BLaER1 treated with 17β-estradiol and CSF1 and Interleukin-3, amounts not matched to agents 10 nM and 100 nM (cell line): ENCODE measurements around the gene DLGAP1.

ENCODE experiments used
- H3K27ac ChIP-seq, 11 experiments: shearing (Covaris generic); formaldehyde crosslinking; 2 replicates each; pipeline ENCODE4 v1.8.1; 2022
- H3K27me3 ChIP-seq, 11 experiments: shearing (Covaris generic); formaldehyde crosslinking; 2 replicates each; pipeline ENCODE4 v1.8.1; 2022
- H3K36me3 ChIP-seq, 11 experiments: shearing (Covaris generic); formaldehyde crosslinking; 2 replicates each; pipeline ENCODE4 v1.8.1; 2022
- H3K4me1 ChIP-seq, 10 experiments: shearing (Covaris generic); formaldehyde crosslinking; 2 replicates each; pipeline ENCODE4 v1.8.1; 2022
- H3K4me2 ChIP-seq, 11 experiments: shearing (Covaris generic); formaldehyde crosslinking; 2 replicates each; pipeline ENCODE4 v1.8.1; 2022
- H3K4me3 ChIP-seq, 10 experiments: shearing (Covaris generic); formaldehyde crosslinking; 2 replicates each; pipeline ENCODE4 v1.8.1; 2022
- H3K9ac ChIP-seq, 11 experiments: shearing (Covaris generic); formaldehyde crosslinking; 2 replicates each; pipeline ENCODE4 v1.8.1; 2022
- H3K9me3 ChIP-seq, 11 experiments: shearing (Covaris generic); formaldehyde crosslinking; replicated peaks in 1 of 11; 2 replicates each; pipeline ENCODE4 v1.8.1; 2022
- H4K20me1 ChIP-seq, 11 experiments: shearing (Covaris generic); formaldehyde crosslinking; 2 replicates each; pipeline ENCODE4 v1.8.1; 2022
- Cebpa-rat ChIP-seq, 11 experiments: shearing (Covaris generic); IDR thresholded peaks; 2 replicates each; pipeline ENCODE4 v1.8.1; 2022

DLGAP1 gene

DNA sequence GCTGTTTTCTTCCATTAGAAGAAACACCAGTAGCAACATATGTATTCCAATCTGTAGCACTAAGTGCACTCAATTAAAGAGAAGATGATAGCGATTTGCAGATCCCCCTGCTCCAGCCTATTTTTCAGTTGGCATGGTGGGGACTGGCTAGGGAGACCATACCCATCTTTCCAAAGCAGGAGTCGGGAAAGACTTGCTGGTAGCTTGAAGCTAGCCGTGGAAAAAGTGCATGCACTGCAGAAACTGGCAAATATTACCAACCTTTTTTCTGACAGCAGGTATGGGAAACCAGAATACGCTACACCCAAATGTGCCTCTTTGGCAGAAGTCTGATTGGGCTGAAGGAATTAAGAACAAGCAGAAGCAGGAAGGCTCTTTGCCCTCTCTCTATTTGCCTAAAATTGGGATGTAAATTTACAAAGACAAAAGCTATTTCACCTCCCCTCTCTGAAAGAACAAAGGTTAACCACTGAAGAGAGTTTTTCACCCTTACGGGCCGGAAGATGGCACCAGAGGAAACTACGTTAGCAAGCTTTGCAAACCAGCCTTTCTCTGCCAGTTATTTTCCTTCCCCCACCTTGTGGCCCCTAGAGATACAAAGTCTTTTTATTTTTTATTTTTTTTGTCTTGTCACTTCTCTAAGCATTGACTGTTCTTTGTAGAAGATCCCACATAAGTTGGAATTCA is 273.1 kb downstream of the DLGAP1 start:
- no peaks in the 10 kb centered on the region for H3K4me1 ChIP-seq
- no peak overlapping the region for H3K9ac ChIP-seq
- H3K27ac ChIP-seq = no peak overlapping the region
- H3K36me3 ChIP-seq = no peaks in the 10 kb centered on the region
- H3K27me3 ChIP-seq = no peaks in the 10 kb centered on the region
- no peaks in the 10 kb centered on the region for H4K20me1 ChIP-seq
- H3K4me3 ChIP-seq = no peak overlapping the region
- TF ChIP-seq Cebpa-rat (IDR thresholded peaks at IDR 0.05) = no peak
- H3K9me3 ChIP-seq = peaks cover 0 to 13% (median 6%) of the 10 kb centered on the region in 11 experiments; a peak in 10 of 22 replicates
- no peak overlapping the region for H3K4me2 ChIP-seq

DNA sequence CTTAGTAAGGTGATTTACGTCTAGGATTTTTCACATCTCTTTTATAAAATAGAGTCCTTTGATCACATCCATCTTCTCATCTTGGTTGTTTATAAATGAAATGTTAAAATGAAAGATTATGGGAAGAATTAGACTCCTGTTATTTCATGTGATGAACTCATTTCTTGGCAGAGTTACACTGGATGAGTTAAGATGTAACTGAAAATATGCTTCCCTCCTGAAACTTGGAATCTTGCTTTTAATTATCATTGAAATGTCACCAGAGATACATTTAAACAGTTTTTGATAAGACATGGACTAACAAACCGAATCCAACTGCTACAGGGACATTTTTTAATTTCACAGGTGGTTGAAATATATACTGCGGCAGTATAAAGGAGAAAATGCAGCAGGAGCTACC is 274.0 kb downstream of the DLGAP1 start:
- H3K4me2 ChIP-seq = no peak overlapping the region

DNA sequence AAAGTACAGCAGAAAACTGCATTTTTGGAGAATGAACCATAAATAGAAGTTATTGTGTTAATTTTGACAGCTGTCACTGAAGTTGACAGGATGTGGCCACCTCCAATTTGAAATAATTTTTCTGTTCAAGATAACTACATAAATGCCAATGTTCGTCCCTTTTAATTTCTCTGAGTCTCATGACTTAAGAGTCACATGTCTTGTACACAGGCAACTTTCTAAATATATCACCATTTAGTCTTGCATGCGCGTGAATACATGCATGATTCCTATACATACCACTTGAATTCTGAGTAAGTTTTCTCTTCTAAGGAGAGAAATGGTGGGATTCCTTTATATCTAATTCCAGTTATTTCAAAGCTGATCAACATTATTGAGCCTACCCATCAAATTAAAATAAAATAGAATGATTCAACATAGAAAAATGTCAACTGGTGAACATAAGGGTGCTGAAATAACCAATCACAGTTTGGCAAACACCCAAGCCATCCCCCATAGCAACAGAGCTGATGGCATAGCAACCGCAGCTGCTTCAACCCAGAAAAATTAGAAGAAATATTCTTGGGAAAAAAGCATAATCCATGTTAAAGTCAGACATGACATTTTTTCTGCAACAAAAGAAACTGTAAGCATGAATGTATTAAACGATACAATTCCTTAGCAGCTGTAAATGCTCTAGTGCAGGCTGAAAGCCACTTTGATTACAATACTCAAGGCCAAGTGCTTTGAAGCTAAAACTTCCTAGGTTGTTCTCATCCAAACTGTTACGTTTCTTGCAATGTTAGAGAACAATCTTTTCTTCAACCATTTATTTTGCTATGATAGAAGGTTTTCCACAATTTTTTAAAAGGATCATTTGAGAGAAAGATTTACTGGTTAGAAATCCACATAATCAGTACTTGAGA is 282.7 kb downstream of the DLGAP1 start:
- H3K4me2 ChIP-seq = no peak overlapping the region
- H3K4me1 ChIP-seq = no peaks in the 10 kb centered on the region
- no peak for TF ChIP-seq Cebpa-rat (IDR thresholded peaks at IDR 0.05)
- H3K36me3 ChIP-seq = no peaks in the 10 kb centered on the region
- H3K9ac ChIP-seq = no peak overlapping the region
- H4K20me1 ChIP-seq = no peaks in the 10 kb centered on the region
- no peaks in the 10 kb centered on the region for H3K27me3 ChIP-seq
- no peak overlapping the region for H3K4me3 ChIP-seq
- no peaks in the 10 kb centered on the region for H3K9me3 ChIP-seq
- no peak overlapping the region for H3K27ac ChIP-seq

More for the DNA sequence above, 274.0 kb downstream of the DLGAP1 start:
- Histone ChIP-seq H4K20me1 (no peaks in the 10 kb centered on the region), H3K4me1 (no peaks in the 10 kb centered on the region), H3K4me3 (no peak overlapping the region), H3K36me3 (no peaks in the 10 kb centered on the region), H3K9me3 (peaks cover 0 to 9% (median 6%) of the 10 kb centered on the region in 11 experiments; a peak in 10 of 22 replicates), H3K9ac (no peak overlapping the region), H3K27ac (no peak overlapping the region), H3K27me3 (no peaks in the 10 kb centered on the region)
- no peak for TF ChIP-seq Cebpa-rat (IDR thresholded peaks at IDR 0.05)

DNA sequence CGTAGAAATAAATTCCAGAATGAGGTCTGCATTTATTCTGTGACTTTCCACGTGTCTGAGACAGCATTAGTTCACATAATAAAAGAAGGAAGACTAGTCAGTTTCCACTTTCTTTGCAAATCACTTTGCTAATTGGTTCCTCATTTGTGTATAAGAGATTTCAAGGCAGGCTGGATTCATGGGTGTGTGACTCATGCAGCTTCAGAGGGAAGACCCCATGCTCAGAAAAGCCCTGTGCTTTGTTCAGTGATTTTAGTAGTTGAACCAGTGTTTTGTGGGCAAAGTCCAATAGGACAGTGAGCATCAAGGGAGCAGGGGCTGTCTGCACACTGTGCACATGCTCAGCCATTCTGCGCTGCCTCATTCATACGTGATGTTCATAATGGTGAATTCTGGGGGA is 297.8 kb downstream of the DLGAP1 start:
- TF ChIP-seq Cebpa-rat (IDR thresholded peaks at IDR 0.05) = no peak
- H3K27ac ChIP-seq = no peak overlapping the region
- H3K4me1 ChIP-seq = no peaks in the 10 kb centered on the region
- no peak overlapping the region for H3K4me2 ChIP-seq
- H3K9ac ChIP-seq = no peak overlapping the region
- no peaks in the 10 kb centered on the region for H3K36me3 ChIP-seq
- H3K27me3 ChIP-seq = no peaks in the 10 kb centered on the region
- 0 out of 22 replicates have a peak, but pooled peaks cover 0 to 7% (median 0%) of the 10 kb centered on the region in 11 experiments for H3K9me3 ChIP-seq
- H3K4me3 ChIP-seq = no peak overlapping the region
- no peaks in the 10 kb centered on the region for H4K20me1 ChIP-seq

DNA sequence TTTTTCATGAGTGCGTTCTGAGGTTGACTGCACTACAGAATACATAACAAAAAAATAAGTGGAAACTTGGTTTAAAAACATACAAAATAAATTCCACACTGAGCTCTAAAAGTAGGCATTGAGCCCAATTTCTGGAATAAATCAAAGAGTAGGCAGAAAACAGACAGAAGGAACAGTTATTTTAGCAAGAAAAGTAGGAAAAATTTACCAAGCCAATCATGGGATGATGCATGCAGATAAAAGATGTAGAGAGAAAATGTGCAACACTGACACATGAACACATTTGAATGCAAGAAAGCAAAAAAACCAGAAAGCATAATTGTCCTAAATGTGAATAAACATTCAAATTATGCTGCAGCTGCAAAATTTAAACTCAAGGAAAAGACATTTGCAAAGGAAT is 308.3 kb downstream of the DLGAP1 start:
- no peak overlapping the region for H3K4me2 ChIP-seq
- no peak overlapping the region for H3K4me3 ChIP-seq
- H3K36me3 ChIP-seq = no peaks in the 10 kb centered on the region
- H3K9me3 ChIP-seq = no peaks in the 10 kb centered on the region
- no peak for TF ChIP-seq Cebpa-rat (IDR thresholded peaks at IDR 0.05)
- H3K27ac ChIP-seq = no peak overlapping the region
- no peaks in the 10 kb centered on the region for H3K4me1 ChIP-seq
- H3K9ac ChIP-seq = no peak overlapping the region
- H3K27me3 ChIP-seq = no peaks in the 10 kb centered on the region
- no peaks in the 10 kb centered on the region for H4K20me1 ChIP-seq

DNA sequence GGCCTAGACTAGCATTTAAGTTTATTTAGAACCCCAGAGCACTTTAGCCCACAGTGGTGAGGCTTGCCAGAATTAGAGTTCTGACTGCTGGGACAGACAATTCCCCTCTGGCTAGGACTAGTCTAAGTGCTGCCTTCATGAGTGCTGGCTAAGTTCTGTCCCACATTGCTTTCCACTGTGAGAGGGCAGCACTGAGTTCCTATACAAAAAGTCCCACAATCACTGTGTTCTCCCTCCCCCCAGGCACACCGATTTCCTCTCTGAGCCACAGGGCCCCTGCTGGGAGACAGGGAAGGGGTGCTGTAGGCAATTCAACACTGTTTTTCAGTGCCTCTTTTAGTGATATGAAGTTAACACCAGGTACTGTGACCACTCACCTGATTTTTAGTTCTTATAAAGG is 310.9 kb downstream of the DLGAP1 start:
- no peak overlapping the region for H3K4me2 ChIP-seq
- H3K9ac ChIP-seq = no peak overlapping the region

DNA sequence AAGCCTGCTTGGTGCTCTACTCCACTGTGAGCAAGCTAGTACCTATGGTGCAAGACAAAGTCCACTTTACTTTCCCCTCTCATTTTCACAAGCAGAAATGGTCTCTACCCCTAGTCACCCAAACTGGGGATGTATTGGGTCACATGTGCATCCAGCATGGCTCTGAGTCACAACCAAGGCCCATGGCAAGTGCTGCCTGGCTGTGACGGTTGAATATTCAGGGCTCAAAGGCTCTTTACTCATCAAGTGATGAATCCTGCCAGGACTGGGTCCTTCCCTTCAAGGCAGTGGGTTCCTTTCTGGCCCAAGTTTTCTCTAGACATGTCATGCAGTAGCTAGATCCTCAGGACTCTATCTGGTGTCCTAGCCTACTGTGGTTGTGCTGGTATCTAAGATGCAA is 311.5 kb downstream of the DLGAP1 start:
- H3K9ac ChIP-seq = no peak overlapping the region

More for the DNA sequence above, 310.9 kb downstream of the DLGAP1 start:
- Histone ChIP-seq H3K4me3 (no peak overlapping the region), H3K4me1 (no peaks in the 10 kb centered on the region), H3K27ac (no peak overlapping the region), H3K9me3 (no peaks in the 10 kb centered on the region), H3K27me3 (no peaks in the 10 kb centered on the region), H3K36me3 (no peaks in the 10 kb centered on the region), H4K20me1 (no peaks in the 10 kb centered on the region)
- TF ChIP-seq Cebpa-rat (IDR thresholded peaks at IDR 0.05) = no peak

DNA sequence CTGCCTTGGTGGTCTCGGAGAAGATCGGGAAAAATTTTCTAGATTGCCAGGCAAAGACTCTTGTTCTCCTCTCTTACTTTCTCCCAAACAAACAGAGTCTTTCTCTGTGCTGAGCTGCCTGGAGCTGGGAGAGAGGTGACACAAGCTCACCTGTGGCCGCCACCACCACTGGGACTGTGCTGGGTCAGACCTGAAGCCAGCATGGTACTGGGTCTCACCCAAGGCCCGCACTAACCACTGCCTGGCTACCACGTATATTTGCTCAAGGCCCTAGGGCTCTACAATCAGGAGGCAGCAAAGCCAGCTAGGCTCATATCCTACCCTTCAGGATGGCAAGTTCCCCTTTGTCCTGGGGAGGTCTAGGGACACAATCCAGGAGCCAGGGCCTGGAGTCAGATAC is 312.2 kb downstream of the DLGAP1 start:
- no peaks in the 10 kb centered on the region for H4K20me1 ChIP-seq
- no peak for TF ChIP-seq Cebpa-rat (IDR thresholded peaks at IDR 0.05)
- no peak overlapping the region for H3K9ac ChIP-seq
- no peak overlapping the region for H3K27ac ChIP-seq
- no peak overlapping the region for H3K4me2 ChIP-seq
- H3K9me3 ChIP-seq = no peaks in the 10 kb centered on the region
- no peak overlapping the region for H3K4me3 ChIP-seq
- H3K4me1 ChIP-seq = no peaks in the 10 kb centered on the region
- H3K36me3 ChIP-seq = no peaks in the 10 kb centered on the region
- no peaks in the 10 kb centered on the region for H3K27me3 ChIP-seq

More for the DNA sequence above, 311.5 kb downstream of the DLGAP1 start:
- H3K4me2 ChIP-seq = no peak overlapping the region
- H3K4me1 ChIP-seq = no peaks in the 10 kb centered on the region
- H3K27me3 ChIP-seq = no peaks in the 10 kb centered on the region
- no peaks in the 10 kb centered on the region for H4K20me1 ChIP-seq
- H3K4me3 ChIP-seq = no peak overlapping the region
- H3K9me3 ChIP-seq = no peaks in the 10 kb centered on the region
- TF ChIP-seq Cebpa-rat (IDR thresholded peaks at IDR 0.05) = no peak
- no peaks in the 10 kb centered on the region for H3K36me3 ChIP-seq
- H3K27ac ChIP-seq = no peak overlapping the region

DNA sequence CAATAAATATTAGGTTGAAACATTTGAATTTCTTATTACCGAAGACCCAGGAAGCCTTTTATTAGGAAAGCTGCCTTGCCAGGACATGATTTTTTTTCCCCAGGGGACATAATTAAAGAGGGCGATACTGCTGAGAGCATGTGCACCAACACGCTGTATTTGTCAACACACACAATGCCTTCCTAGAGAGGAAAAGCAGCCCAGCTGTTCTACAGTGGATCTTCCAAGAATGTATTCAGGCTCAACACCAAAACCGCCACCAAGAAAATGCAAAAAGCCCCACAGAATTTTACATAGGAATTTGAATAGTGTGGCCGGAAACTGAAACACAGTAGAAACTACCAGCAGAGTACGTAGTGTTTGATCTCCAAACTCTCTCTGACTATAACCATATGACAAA is 320.4 kb downstream of the DLGAP1 start:
- Histone ChIP-seq H3K4me1 (no peaks in the 10 kb centered on the region), H3K36me3 (no peaks in the 10 kb centered on the region), H3K4me2 (no peak overlapping the region), H3K27me3 (no peaks in the 10 kb centered on the region), H3K27ac (no peak overlapping the region), H3K9ac (no peak overlapping the region), H3K9me3 (0 out of 22 replicates have a peak, but pooled peaks cover 0 to 4% (median 0%) of the 10 kb centered on the region in 11 experiments), H4K20me1 (no peaks in the 10 kb centered on the region), H3K4me3 (no peak overlapping the region)
- TF ChIP-seq Cebpa-rat (IDR thresholded peaks at IDR 0.05) = no peak
